MCF 10A (cell line): Measurements from ENCODE around the gene OGFOD3. TPM values are rescaled to one million over a fixed set of nuclear protein-coding genes. Genes with fewer than 3 reads are reported as not detected.

Experiments
- BruUV-seq: library from RNA; stranded (reverse); fragments of 400-500 nt; replicated peaks from 2 replicates; lab custom pipeline; 2021; lab: Mats Ljungman, UMichigan
- CTCF ChIA-PET: fragments of 300-600 bp; sonication (Branson Sonifier 250); formaldehyde crosslinking; extraction: SDS; loops from one replicate; lab custom pipeline; 2021; ENCODE audit warnings: antibody characterized with exemption, inconsistent platforms; lab: Yijun Ruan, JAX
- POLR2A ChIA-PET: fragments of 300-600, 350-650 bp; sonication (Branson Sonifier 250); formaldehyde crosslinking; extraction: SDS; loops from one replicate; lab custom pipeline; 2020; ENCODE audit warnings: antibody characterized with exemption, inconsistent platforms; lab: Yijun Ruan, JAX
- DNase-seq: peaks from one replicate; pipeline ENCODE4 v3.0.0-alpha.2; 2018; ENCODE audit not compliant: unreplicated experiment
- H3K27ac Mint-ChIP-seq: one replicate; pipeline ENCODE4 v1.8.0; 2022; ENCODE audit warnings: mild to moderate bottlenecking, low read depth, mixed read lengths; ENCODE audit not compliant: unreplicated experiment
- H3K27me3 Mint-ChIP-seq: one replicate; pipeline ENCODE4 v1.8.0; 2022; ENCODE audit warnings: mixed read lengths; ENCODE audit not compliant: insufficient read depth, unreplicated experiment
- H3K36me3 Mint-ChIP-seq: one replicate; pipeline ENCODE4 v1.8.0; 2022; ENCODE audit warnings: mild to moderate bottlenecking, moderate library complexity, mixed read lengths; ENCODE audit not compliant: insufficient read depth, unreplicated experiment
- H3K4me1 Mint-ChIP-seq: one replicate; pipeline ENCODE4 v1.8.0; 2022; ENCODE audit warnings: mixed read lengths; ENCODE audit not compliant: insufficient read depth, unreplicated experiment
- H3K4me3 Mint-ChIP-seq: one replicate; pipeline ENCODE4 v1.8.0; 2022; ENCODE audit warnings: mild to moderate bottlenecking, moderate library complexity, mixed read lengths; ENCODE audit not compliant: unreplicated experiment
- H3K9me3 Mint-ChIP-seq: one replicate; pipeline ENCODE4 v1.8.0; 2022; ENCODE audit warnings: mixed read lengths; ENCODE audit not compliant: unreplicated experiment
- CTCF ChIP-seq: fragments of 200-600 bp; IDR thresholded peaks from one replicate; pipeline ENCODE4 v1.8.0; 2022; ENCODE audit warnings: antibody characterized with exemption, mild to moderate bottlenecking; ENCODE audit not compliant: unreplicated experiment
- intact Hi-C: fragments of 100-400 bp; cut with micrococcal nuclease; formaldehyde crosslinking; loops from 2 replicates; pipeline ENCODE4 v1.14.1; 2022
- total RNA-seq: library from RNA; stranded (reverse); gene quantifications from 2 replicates; pipeline ENCODE4 v1.2.3, GENCODE V29; 2022

OGFOD3 gene
- total RNA-seq, 1 experiment from 2014 or later: 21.1 TPM

DNA sequence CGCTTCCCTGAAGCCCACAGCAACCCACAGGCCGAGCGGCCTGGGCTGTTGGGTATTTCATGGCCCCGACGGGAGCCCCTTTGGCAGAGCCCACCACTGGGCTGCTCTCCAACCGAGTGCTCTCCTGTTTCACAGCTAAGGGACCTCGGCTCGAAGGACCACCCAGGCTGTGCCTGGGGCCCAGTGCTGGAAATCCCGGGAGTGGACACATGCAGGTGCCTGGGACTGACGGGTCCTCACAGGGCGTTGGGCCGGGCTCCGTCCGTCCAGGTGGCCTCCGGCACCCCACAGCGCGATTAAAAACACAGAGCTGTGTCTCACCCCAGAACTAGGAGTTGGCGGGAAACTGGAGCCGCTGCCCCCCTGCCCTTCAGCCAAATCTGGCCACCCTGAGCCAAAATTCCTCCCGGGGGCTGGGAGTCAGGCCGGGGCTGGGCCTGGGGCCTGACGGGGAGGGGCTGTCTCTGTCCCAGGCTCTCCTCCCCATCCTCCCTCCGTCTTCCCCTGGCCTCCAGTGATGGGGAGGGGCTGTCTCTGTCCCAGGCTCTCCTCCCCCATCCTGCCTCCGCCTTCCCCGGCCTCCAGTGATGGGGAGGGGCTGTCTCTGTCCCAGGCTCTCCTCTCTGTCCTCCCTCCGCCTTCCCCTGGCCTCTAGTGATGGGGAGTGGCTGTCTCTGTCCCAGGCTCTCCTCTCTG lies 32.7 kb downstream of the OGFOD3 start:
- ChIA-PET POLR2A (interaction anchor here (0.7 to 1.6 kb wide), 4 partner anchors 11 to 51 kb away, joined by 4 to 11 read pairs (median 5); partner anchors contain the start of gene SECTM1), CTCF (interaction anchor here (0.6 to 1.9 kb wide), 3 partner anchors 9 to 165 kb away, joined by 3 to 7 read pairs (median 3); no protein-coding TSS in a partner anchor)
- intact Hi-C loops: loop anchor here (10.0 kb wide), 1 partner anchor 169 kb away; no protein-coding TSS in a partner anchor
- DNase-seq: no peak
- H3K27me3 Mint-ChIP-seq: peaks cover 23% of the 10 kb centered on the region
- H3K9me3 Mint-ChIP-seq: no peaks in the 10 kb centered on the region
- no peak overlapping the region for H3K4me3 Mint-ChIP-seq
- BruUV-seq: no TSS peak
- H3K4me1 Mint-ChIP-seq: peaks cover 15% of the 10 kb centered on the region
- no peak for TF ChIP-seq CTCF
- H3K27ac Mint-ChIP-seq: no peak overlapping the region
- no peaks in the 10 kb centered on the region for H3K36me3 Mint-ChIP-seq

DNA sequence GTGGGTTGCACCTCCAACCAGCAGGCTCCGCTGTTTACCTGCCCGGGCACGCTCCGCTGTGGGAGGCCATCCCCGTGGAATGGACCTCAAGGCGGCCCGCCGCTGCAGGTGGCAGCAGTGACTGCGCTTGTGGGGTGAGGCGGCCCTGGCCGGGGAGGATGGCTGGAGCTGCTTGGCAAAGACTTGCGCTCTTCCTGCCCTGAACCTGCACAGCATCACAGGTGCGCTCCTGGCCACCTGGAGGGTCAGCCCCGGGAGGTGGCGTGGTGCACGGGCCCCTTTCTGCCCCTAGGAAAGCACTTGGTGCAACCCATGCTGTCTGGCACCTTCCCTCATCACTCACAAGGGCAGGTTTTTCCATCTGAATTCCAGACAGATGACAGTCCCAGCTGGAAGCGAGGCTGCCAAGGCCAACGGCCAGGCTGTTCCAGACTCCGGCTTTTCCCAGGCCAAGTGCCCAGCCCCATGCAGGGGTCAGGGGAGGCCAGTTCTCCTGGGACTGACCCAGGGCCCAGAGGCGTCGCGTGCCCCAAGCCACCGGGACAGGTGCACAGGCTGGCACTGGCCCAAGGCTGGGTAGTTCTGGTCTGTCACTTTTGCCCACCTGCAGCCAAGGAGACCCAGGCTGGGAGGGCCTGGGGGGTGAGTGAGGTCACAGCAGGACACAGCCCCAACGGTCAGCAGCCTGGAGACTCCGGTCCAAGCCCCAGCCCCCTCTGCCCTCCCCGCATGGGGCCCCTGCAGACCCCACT lies 33.5 kb downstream of the OGFOD3 start:
- DNase-seq: peak; percentile 73
- CTCF ChIA-PET: interaction anchor here (0.6 to 1.9 kb wide), 9 partner anchors 9 to 313 kb away, joined by 3 to 7 read pairs (median 4); partner anchors contain the start of gene RAB40B

DNA sequence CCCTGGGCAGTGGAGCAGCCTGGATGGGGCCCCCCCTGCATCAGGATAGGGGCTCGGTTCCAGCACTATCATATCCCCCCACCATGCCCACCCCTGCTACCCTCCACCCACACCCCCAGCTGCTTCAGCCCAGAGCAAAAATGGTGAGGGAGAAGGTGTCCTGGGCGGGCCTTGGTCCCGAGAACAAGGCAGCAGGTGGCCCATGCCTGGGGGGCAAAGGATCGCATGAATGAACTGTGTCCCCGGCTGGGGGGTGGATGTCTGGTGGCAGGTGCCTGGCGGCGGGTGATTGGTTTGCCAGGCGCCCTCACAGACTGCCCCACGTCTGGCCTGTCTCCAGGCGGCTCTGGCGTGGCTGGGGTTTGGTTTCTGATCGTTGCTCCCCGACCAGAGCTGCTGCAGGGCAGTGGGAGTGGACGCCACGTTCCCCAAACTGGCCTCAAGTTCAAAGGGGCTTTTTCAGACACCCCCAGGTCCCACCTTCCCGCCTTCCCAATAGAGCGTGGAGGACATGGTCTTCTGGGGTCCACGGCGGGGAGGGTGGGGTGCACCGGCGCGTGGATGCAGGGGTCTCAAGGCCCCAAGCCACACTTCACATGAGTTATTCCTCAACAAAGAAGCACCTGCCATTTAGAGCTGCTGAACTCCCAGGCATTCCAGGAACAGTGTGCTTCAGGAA lies 34.2 kb downstream of the OGFOD3 start:
- peaks cover 37% of the 10 kb centered on the region for H3K27me3 Mint-ChIP-seq
- BruUV-seq: no TSS peak
- POLR2A ChIA-PET: interaction anchor here (0.7 to 2.1 kb wide), 9 partner anchors 16 to 151 kb away, joined by 3 to 11 read pairs (median 4); partner anchors contain the start of gene SECTM1
- DNase-seq: no peak
- peaks cover 15% of the 10 kb centered on the region for H3K4me1 Mint-ChIP-seq
- H3K9me3 Mint-ChIP-seq: no peaks in the 10 kb centered on the region
- CTCF ChIA-PET: interaction anchor here (0.7 to 1.9 kb wide), 8 partner anchors 9 to 314 kb away, joined by 3 to 7 read pairs (median 4); partner anchors contain the start of gene RAB40B
- TF ChIP-seq CTCF: no peak
- no peak overlapping the region for H3K27ac Mint-ChIP-seq
- no peak overlapping the region for H3K4me3 Mint-ChIP-seq
- intact Hi-C loops: loop anchor here (10.0 kb wide), 1 partner anchor 171 kb away; no protein-coding TSS in a partner anchor
- no peaks in the 10 kb centered on the region for H3K36me3 Mint-ChIP-seq

More for the DNA sequence above, 33.5 kb downstream of the OGFOD3 start:
- H3K9me3 Mint-ChIP-seq: no peaks in the 10 kb centered on the region
- POLR2A ChIA-PET: interaction anchor here (0.7 to 2.1 kb wide), 9 partner anchors 15 to 150 kb away, joined by 3 to 11 read pairs (median 4); partner anchors contain the start of gene SECTM1
- peaks cover 30% of the 10 kb centered on the region for H3K27me3 Mint-ChIP-seq
- intact Hi-C loops: loop anchor here (10.0 kb wide), 1 partner anchor 170 kb away; no protein-coding TSS in a partner anchor
- H3K36me3 Mint-ChIP-seq: no peaks in the 10 kb centered on the region
- H3K27ac Mint-ChIP-seq: no peak overlapping the region
- H3K4me3 Mint-ChIP-seq: no peak overlapping the region
- TF ChIP-seq CTCF: peak; percentile 28
- no TSS peak for BruUV-seq
- peaks cover 15% of the 10 kb centered on the region for H3K4me1 Mint-ChIP-seq
